H9 (cell line): ENCODE data around the gene NGDN. TPM values are rescaled to one million over a fixed set of nuclear protein-coding genes. Genes with fewer than 3 reads are reported as not detected.

ENCODE experiments used
- DNase-seq: peaks from one replicate; pipeline ENCODE4 v3.0.0-alpha.2; 2017
- H2AFZ ChIP-seq: one replicate; pipeline ENCODE4 v1.6.1; 2013; ENCODE audit warnings: mild to moderate bottlenecking, low read length, control low read depth, moderate library complexity
- H2AK5ac ChIP-seq: 2 replicates; pipeline ENCODE4 v1.6.1; 2013; ENCODE audit warnings: low read length, control low read depth, mixed read lengths; ENCODE audit not compliant: insufficient read length
- H2BK120ac ChIP-seq: one replicate; pipeline ENCODE4 v1.6.1; 2013; ENCODE audit warnings: low read depth, mild to moderate bottlenecking, low read length, control low read depth, inconsistent platforms; ENCODE audit not compliant: poor library complexity, severe bottlenecking
- H2BK12ac ChIP-seq: 2 replicates; pipeline ENCODE4 v1.6.1; 2013; ENCODE audit warnings: low read length, control low read depth, mixed read lengths, low read depth; ENCODE audit not compliant: insufficient read length
- H2BK15ac ChIP-seq: 2 replicates; pipeline ENCODE4 v1.6.1; 2013; ENCODE audit warnings: low read depth, low read length, control low read depth
- H2BK20ac ChIP-seq: one replicate; pipeline ENCODE4 v1.6.1; 2013; ENCODE audit warnings: low read depth, mild to moderate bottlenecking, low read length, control low read depth, inconsistent platforms; ENCODE audit not compliant: poor library complexity, severe bottlenecking
- H2BK5ac ChIP-seq: 2 replicates; pipeline ENCODE4 v1.6.1; 2013; ENCODE audit warnings: low read length, control low read depth, mixed read lengths; ENCODE audit not compliant: insufficient read length
- H3K14ac ChIP-seq: 2 replicates; pipeline ENCODE4 v1.6.1; 2013; ENCODE audit warnings: low read length, control low read depth; ENCODE audit not compliant: insufficient read depth
- H3K18ac ChIP-seq: 2 replicates; pipeline ENCODE4 v1.6.1; 2013; ENCODE audit warnings: low read depth, mild to moderate bottlenecking, mixed read lengths, low read length, control low read depth; ENCODE audit not compliant: insufficient read length
- H3K23ac ChIP-seq: 2 replicates; pipeline ENCODE4 v1.6.1; 2013; ENCODE audit warnings: low read length, control low read depth, mixed read lengths, low read depth; ENCODE audit not compliant: insufficient read length
- H3K23me2 ChIP-seq: 2 replicates; pipeline ENCODE4 v1.6.1; 2013; ENCODE audit warnings: low read depth, mild to moderate bottlenecking, mixed read lengths, low read length, control low read depth; ENCODE audit not compliant: insufficient read length, poor library complexity, severe bottlenecking
- H3K27ac ChIP-seq: 2 replicates; pipeline ENCODE4 v1.5.1; 2013; ENCODE audit warnings: low read length, control low read depth, mixed read lengths, low read depth; ENCODE audit not compliant: insufficient read length
- H3K27me3 ChIP-seq: 2 replicates; pipeline ENCODE4 v1.6.1; 2013; ENCODE audit warnings: low read length, control low read depth, inconsistent platforms; ENCODE audit not compliant: insufficient read depth
- H3K4ac ChIP-seq: 2 replicates; pipeline ENCODE4 v1.6.1; 2013; ENCODE audit warnings: low read depth, mild to moderate bottlenecking, control low read depth, inconsistent platforms, low read length, moderate library complexity
- H3K4me1 ChIP-seq: 2 replicates; pipeline ENCODE4 v1.6.1; 2013; ENCODE audit warnings: low read length, control low read depth, inconsistent platforms; ENCODE audit not compliant: insufficient read depth
- H3K4me2 ChIP-seq: 2 replicates; pipeline ENCODE4 v1.6.1; 2013; ENCODE audit warnings: low read length, control low read depth, mixed read lengths; ENCODE audit not compliant: insufficient read length, insufficient read depth
- H3K56ac ChIP-seq: 2 replicates; pipeline ENCODE4 v1.6.1; 2013; ENCODE audit warnings: low read depth, mild to moderate bottlenecking, mixed read lengths, low read length, control low read depth; ENCODE audit not compliant: insufficient read length
- H3K79me1 ChIP-seq: 2 replicates; pipeline ENCODE4 v1.6.1; 2013; ENCODE audit warnings: low read depth, mild to moderate bottlenecking, moderate library complexity, low read length, control low read depth, inconsistent platforms; ENCODE audit not compliant: insufficient read depth, poor library complexity, severe bottlenecking
- H3K79me2 ChIP-seq: 2 replicates; pipeline ENCODE4 v1.6.1; 2013; ENCODE audit warnings: low read length, control low read depth, inconsistent platforms; ENCODE audit not compliant: insufficient read depth
- H3K9ac ChIP-seq: 2 replicates; pipeline ENCODE4 v1.6.1; 2013; ENCODE audit warnings: low read length, control low read depth, mixed read lengths; ENCODE audit not compliant: insufficient read length; ENCODE audit errors: extremely low read depth
- H3K9me3 ChIP-seq: one replicate; pipeline ENCODE4 v1.6.1; 2013; ENCODE audit warnings: low read depth, low read length, inconsistent platforms; ENCODE audit not compliant: control insufficient read depth
- H3T11ph ChIP-seq: one replicate; pipeline ENCODE4 v1.6.1; 2013; ENCODE audit warnings: mild to moderate bottlenecking, low read length, control low read depth, inconsistent platforms
- H4K20me1 ChIP-seq: one replicate; pipeline ENCODE4 v1.6.1; 2013; ENCODE audit not compliant: control insufficient read depth, insufficient read length, insufficient read depth
- H4K5ac ChIP-seq: 2 replicates; pipeline ENCODE4 v1.6.1; 2013; ENCODE audit warnings: low read depth, mild to moderate bottlenecking, mixed read lengths, low read length, control low read depth; ENCODE audit not compliant: insufficient read length
- H4K8ac ChIP-seq: replicated peaks from 2 replicates; pipeline ENCODE4 v1.6.1; 2013; ENCODE audit warnings: low read length, control low read depth, mixed read lengths, low read depth; ENCODE audit not compliant: insufficient read length
- H4K91ac ChIP-seq: 2 replicates; pipeline ENCODE4 v1.6.1; 2013; ENCODE audit warnings: low read depth, mild to moderate bottlenecking, moderate library complexity, mixed read lengths, low read length, control low read depth; ENCODE audit not compliant: insufficient read length
- H3K27ac Mint-ChIP-seq, 3 experiments: 2 replicates in 2 of 3; 3 replicates in 1 of 3; pipeline ENCODE4 v1.8.0; 2020 to 2021; ENCODE audit warnings: mixed read lengths in 3 of 3, mild to moderate bottlenecking in 1 of 3, moderate library complexity in 1 of 3
- H3K27me3 Mint-ChIP-seq: 2 replicates; pipeline ENCODE4 v1.8.0; 2021; ENCODE audit warnings: low read depth, mild to moderate bottlenecking, moderate library complexity, mixed read lengths
- H3K36me3 Mint-ChIP-seq, 3 experiments: 2 replicates in 2 of 3; 3 replicates in 1 of 3; pipeline ENCODE4 v1.8.0; 2020 to 2021; ENCODE audit warnings: low read depth in 3 of 3, mixed read lengths in 3 of 3; ENCODE audit not compliant: insufficient read depth in 1 of 3
- H3K4me1 Mint-ChIP-seq, 2 experiments: 2 replicates each; pipeline ENCODE4 v1.8.0; 2020; ENCODE audit warnings: mixed read lengths in 2 of 2
- H3K4me3 Mint-ChIP-seq, 2 experiments: 2 replicates in 1 of 2; 3 replicates in 1 of 2; pipeline ENCODE4 v1.8.0; 2020 to 2021; ENCODE audit warnings: mild to moderate bottlenecking in 2 of 2, mixed read lengths in 2 of 2, moderate library complexity in 1 of 2
- H3K9me3 Mint-ChIP-seq, 2 experiments: 2 replicates in 1 of 2; 3 replicates in 1 of 2; pipeline ENCODE4 v1.8.0; 2020; ENCODE audit warnings: mild to moderate bottlenecking in 2 of 2, mixed read lengths in 2 of 2, moderate library complexity in 1 of 2
- CTCF ChIP-seq: fragments of 200-600 bp; sonication (generic); conservative IDR thresholded peaks from 3 replicates; pipeline ENCODE4 v1.8.0; 2021; ENCODE audit warnings: antibody characterized with exemption, mild to moderate bottlenecking
- WGBS: extraction: QIAGEN DNeasy Blood & Tissue Kit; methylation state at CpG from one replicate; pipeline ENCODE4 v1.1.7; 2013; ENCODE audit warnings: missing lambda C conversion rate, low lambda C conversion rate, mixed read lengths; ENCODE audit not compliant: insufficient read length; ENCODE audit errors: extremely low coverage; 5-methylcytosine and 5-hydroxymethylcytosine counted together
- total RNA-seq: library from RNA; stranded (reverse); gene quantifications from 2 replicates; pipeline ENCODE4 v1.2.1, GENCODE V29; 2021

NGDN gene
- total RNA-seq, 1 experiment from 2014 or later = 53.1 TPM

- no peaks in the 10 kb centered on the region for H3K9me3 ChIP-seq
- peaks cover 5% of the 10 kb centered on the region for H3K27me3 Mint-ChIP-seq
- H3K9me3 Mint-ChIP-seq = no peaks in the 10 kb centered on the region; a peak in 1 of 5 replicates
- H3K4ac ChIP-seq = no peak overlapping the region
- no peak overlapping the region for H3K23ac ChIP-seq
- no peak for TF ChIP-seq CTCF
- H3K23me2 ChIP-seq = no peaks in the 10 kb centered on the region
- no peak overlapping the region for H3K18ac ChIP-seq
- no peak overlapping the region for H3K56ac ChIP-seq
- H3T11ph ChIP-seq = no peak overlapping the region
- no peaks in the 10 kb centered on the region for H3K79me1 ChIP-seq
- H3K79me2 ChIP-seq = no peaks in the 10 kb centered on the region
- no peak overlapping the region for H2BK120ac ChIP-seq
- no peaks in the 10 kb centered on the region for H3K27me3 ChIP-seq
- no CpG with 5 or more reads among the region's 1 CpG for WGBS
- no peaks in the 10 kb centered on the region for H3K4me1 ChIP-seq
- DNase-seq = no peak
- H4K91ac ChIP-seq = no peak overlapping the region
- no peak overlapping the region for H2BK12ac ChIP-seq
- no peak overlapping the region for H2BK5ac ChIP-seq
- no peaks in the 10 kb centered on the region for H3K36me3 Mint-ChIP-seq
- no peak overlapping the region for H4K8ac ChIP-seq
- H2BK20ac ChIP-seq = no peak overlapping the region
- no peak overlapping the region for H2BK15ac ChIP-seq
- H3K4me3 Mint-ChIP-seq = no peak overlapping the region
- no peak overlapping the region for H3K27ac Mint-ChIP-seq
- peaks cover 0 to 12% of the 10 kb centered on the region in 2 experiments; a peak in 2 of 4 replicates for H3K4me1 Mint-ChIP-seq
- H4K5ac ChIP-seq = no peak overlapping the region
- H4K20me1 ChIP-seq = no peaks in the 10 kb centered on the region
- no peak overlapping the region for H3K14ac ChIP-seq
- no peak overlapping the region for H2AK5ac ChIP-seq
- H2AFZ ChIP-seq = no peak overlapping the region
- H3K27ac ChIP-seq = no peak overlapping the region
- no peak overlapping the region for H3K4me2 ChIP-seq
- no peak overlapping the region for H3K9ac ChIP-seq
Observed at GRCh38 chr14:23454445-23454856, 15.1 kb upstream of the NGDN start.
